ENCODE results near the gene PRUNE2. TPM values are rescaled to one million over a fixed set of nuclear protein-coding genes. Genes with fewer than 3 reads are reported as not detected.

Gene PRUNE2
- polyA plus RNA-seq, 1 of the 3 experiments (the other 2 are of a cell fraction): 13.0 TPM

GRCh38 chr9:76793784-76794431 lies 112.0 kb downstream of the PRUNE2 start:
- no peaks in the 10 kb centered on the region for H4K20me1 ChIP-seq (ENCODE audit: insufficient read depth)
- no peak overlapping the region for H3K27ac ChIP-seq (ENCODE audit: low read depth in 2 of 2, low read length in 1 of 2)
- H3K4me1 ChIP-seq (ENCODE audit: control insufficient read depth in 1 of 2, insufficient read depth in 2 of 2, low read depth in 1 of 2, low read length in 1 of 2): no peaks in the 10 kb centered on the region
- H3K79me2 ChIP-seq (ENCODE audit: insufficient read depth): no peaks in the 10 kb centered on the region
- no peaks in the 10 kb centered on the region for H3K9me3 ChIP-seq
- no peak for DNase-seq
- ChIA-PET CTCF (no interaction called here), POLR2A (no interaction called here)
- H3K27me3 ChIP-seq (ENCODE audit: insufficient read depth): peaks cover 34% of the 10 kb centered on the region
- no peak overlapping the region for H3K9ac ChIP-seq
- no peaks in the 10 kb centered on the region for H3K9me2 ChIP-seq
- H3K4me2 ChIP-seq: no peak overlapping the region
- H2AFZ ChIP-seq (ENCODE audit: low read depth): no peak overlapping the region
- WGBS (ENCODE audit: low lambda C conversion rate): 48% methylated on average over 15 of the region's 15 CpGs
- H3K4me3 ChIP-seq (ENCODE audit: low read depth in 2 of 2, low read length in 1 of 2): no peak overlapping the region
- H3F3A ChIP-seq (replicated peaks; ENCODE audit: insufficient read depth): no peaks in the 10 kb centered on the region
- no peaks in the 10 kb centered on the region for H3K36me3 ChIP-seq (replicated peaks in 1 of 2; ENCODE audit: control insufficient read depth in 1 of 2, insufficient read depth in 2 of 2, low read length in 1 of 2)
- TF ChIP-seq USF1 (IDR thresholded peaks at IDR 0.05; ENCODE audit: borderline replicate concordance, low read depth) (no peak), EP300 (IDR thresholded peaks at IDR 0.05; ENCODE audit: borderline replicate concordance in 1 of 2, low read depth in 1 of 2, low read length in 1 of 2) (no peak), ZBTB33 (IDR thresholded peaks at IDR 0.05; ENCODE audit: borderline replicate concordance, low read depth) (no peak), TCF12 (IDR thresholded peaks at IDR 0.05) (no peak), GATA2 (CRISPR knock-in tag; IDR thresholded peaks at IDR 0.05) (no peak), GABPA (IDR thresholded peaks at IDR 0.05; ENCODE audit: low read depth) (no peak), NRF1 (IDR thresholded peaks at IDR 0.05; ENCODE audit: low read depth, low read length) (no peak), EZH2phosphoT487 (IDR thresholded peaks at IDR 0.05; ENCODE audit: borderline replicate concordance, low read depth) (no peak)
- TF ChIP-seq, protein P1, sequence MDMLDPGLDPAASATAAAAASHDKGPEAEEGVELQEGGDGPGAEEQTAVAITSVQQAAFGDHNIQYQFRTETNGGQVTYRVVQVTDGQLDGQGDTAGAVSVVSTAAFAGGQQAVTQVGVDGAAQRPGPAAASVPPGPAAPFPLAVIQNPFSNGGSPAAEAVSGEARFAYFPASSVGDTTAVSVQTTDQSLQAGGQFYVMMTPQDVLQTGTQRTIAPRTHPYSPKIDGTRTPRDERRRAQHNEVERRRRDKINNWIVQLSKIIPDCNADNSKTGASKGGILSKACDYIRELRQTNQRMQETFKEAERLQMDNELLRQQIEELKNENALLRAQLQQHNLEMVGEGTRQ (IDR thresholded peaks at IDR 0.05; ENCODE audit: borderline replicate concordance, low read depth, low read length): no peak

GRCh38 chr9:76789840-76790239 lies 116.1 kb downstream of the PRUNE2 start:
- Histone ChIP-seq H3K27ac (ENCODE audit: low read depth in 2 of 2, low read length in 1 of 2) (no peak overlapping the region), H3K9ac (no peak overlapping the region), H3K79me2 (ENCODE audit: insufficient read depth) (no peaks in the 10 kb centered on the region), H4K20me1 (ENCODE audit: insufficient read depth) (no peaks in the 10 kb centered on the region), H3K9me3 (no peaks in the 10 kb centered on the region), H3K27me3 (ENCODE audit: insufficient read depth) (peaks cover 12% of the 10 kb centered on the region; the same call in 1 of the 2 replicates), H3F3A (replicated peaks; ENCODE audit: insufficient read depth) (no peaks in the 10 kb centered on the region), H2AFZ (ENCODE audit: low read depth) (no peak overlapping the region), H3K9me2 (no peaks in the 10 kb centered on the region), H3K4me2 (no peak overlapping the region), H3K4me3 (ENCODE audit: low read depth in 2 of 2, low read length in 1 of 2) (no peak overlapping the region), H3K4me1 (ENCODE audit: control insufficient read depth in 1 of 2, insufficient read depth in 2 of 2, low read depth in 1 of 2, low read length in 1 of 2) (no peaks in the 10 kb centered on the region), H3K36me3 (replicated peaks in 1 of 2; ENCODE audit: control insufficient read depth in 1 of 2, insufficient read depth in 2 of 2, low read length in 1 of 2) (no peaks in the 10 kb centered on the region)
- DNase-seq: no peak
- ChIA-PET POLR2A (no interaction called here), CTCF (no interaction called here)
- 0% methylated on average over 1 of the region's 1 CpG for WGBS (ENCODE audit: low lambda C conversion rate)
- TF ChIP-seq, protein P2, sequence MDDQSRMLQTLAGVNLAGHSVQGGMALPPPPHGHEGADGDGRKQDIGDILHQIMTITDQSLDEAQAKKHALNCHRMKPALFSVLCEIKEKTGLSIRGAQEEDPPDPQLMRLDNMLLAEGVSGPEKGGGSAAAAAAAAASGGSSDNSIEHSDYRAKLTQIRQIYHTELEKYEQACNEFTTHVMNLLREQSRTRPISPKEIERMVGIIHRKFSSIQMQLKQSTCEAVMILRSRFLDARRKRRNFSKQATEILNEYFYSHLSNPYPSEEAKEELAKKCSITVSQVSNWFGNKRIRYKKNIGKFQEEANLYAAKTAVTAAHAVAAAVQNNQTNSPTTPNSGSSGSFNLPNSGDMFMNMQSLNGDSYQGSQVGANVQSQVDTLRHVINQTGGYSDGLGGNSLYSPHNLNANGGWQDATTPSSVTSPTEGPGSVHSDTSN (IDR thresholded peaks at IDR 0.05): no peak
- TF ChIP-seq RXRA (IDR thresholded peaks at IDR 0.05; ENCODE audit: borderline replicate concordance, low read depth) (no peak), POLR2AphosphoS5 (IDR thresholded peaks at IDR 0.05; ENCODE audit: low read depth, low read length) (no peak), NRF1 (IDR thresholded peaks at IDR 0.05; ENCODE audit: low read depth, low read length) (no peak), TCF12 (IDR thresholded peaks at IDR 0.05) (no peak), RFX5 (IDR thresholded peaks at IDR 0.05; ENCODE audit: low read length) (no peak), FOSL2 (IDR thresholded peaks at IDR 0.05; ENCODE audit: borderline replicate concordance, low read depth) (no peak), SMC3 (IDR thresholded peaks at IDR 0.05; ENCODE audit: low read depth, low read length) (no peak), RAD21 (IDR thresholded peaks at IDR 0.05; ENCODE audit: low read length) (no peak), ZBTB33 (IDR thresholded peaks at IDR 0.05; ENCODE audit: borderline replicate concordance, low read depth) (no peak)
- TF ChIP-seq, protein P1 (IDR thresholded peaks at IDR 0.05; ENCODE audit: borderline replicate concordance, low read depth, low read length): no peak
- TF ChIP-seq, protein P3, sequence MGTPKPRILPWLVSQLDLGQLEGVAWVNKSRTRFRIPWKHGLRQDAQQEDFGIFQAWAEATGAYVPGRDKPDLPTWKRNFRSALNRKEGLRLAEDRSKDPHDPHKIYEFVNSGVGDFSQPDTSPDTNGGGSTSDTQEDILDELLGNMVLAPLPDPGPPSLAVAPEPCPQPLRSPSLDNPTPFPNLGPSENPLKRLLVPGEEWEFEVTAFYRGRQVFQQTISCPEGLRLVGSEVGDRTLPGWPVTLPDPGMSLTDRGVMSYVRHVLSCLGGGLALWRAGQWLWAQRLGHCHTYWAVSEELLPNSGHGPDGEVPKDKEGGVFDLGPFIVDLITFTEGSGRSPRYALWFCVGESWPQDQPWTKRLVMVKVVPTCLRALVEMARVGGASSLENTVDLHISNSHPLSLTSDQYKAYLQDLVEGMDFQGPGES (IDR thresholded peaks at IDR 0.05; ENCODE audit: low read depth, low read length): no peak
